BLaER1 (cell line): ENCODE measurements around the gene EIF4G3.

ENCODE experiments used
- H3K27ac ChIP-seq: shearing (Covaris generic); formaldehyde crosslinking; 2 replicates; pipeline ENCODE4 v1.8.1; 2022
- H3K27me3 ChIP-seq: shearing (Covaris generic); formaldehyde crosslinking; 2 replicates; pipeline ENCODE4 v1.8.1; 2022
- H3K36me3 ChIP-seq: shearing (Covaris generic); formaldehyde crosslinking; 2 replicates; pipeline ENCODE4 v1.8.1; 2022
- H3K4me1 ChIP-seq: shearing (Covaris generic); formaldehyde crosslinking; 2 replicates; pipeline ENCODE4 v1.8.1; 2022
- H3K4me2 ChIP-seq: shearing (Covaris generic); formaldehyde crosslinking; 2 replicates; pipeline ENCODE4 v1.8.1; 2022
- H3K4me3 ChIP-seq: shearing (Covaris generic); formaldehyde crosslinking; 2 replicates; pipeline ENCODE4 v1.8.1; 2022
- H3K9ac ChIP-seq: shearing (Covaris generic); formaldehyde crosslinking; 2 replicates; pipeline ENCODE4 v1.8.1; 2022
- H3K9me3 ChIP-seq: shearing (Covaris generic); formaldehyde crosslinking; 2 replicates; pipeline ENCODE4 v1.8.1; 2022
- H4K20me1 ChIP-seq: shearing (Covaris generic); formaldehyde crosslinking; 2 replicates; pipeline ENCODE4 v1.8.1; 2022
- Cebpa-rat ChIP-seq: shearing (Covaris generic); IDR thresholded peaks from 2 replicates; pipeline ENCODE4 v1.8.1; 2022

The EIF4G3 gene

DNA sequence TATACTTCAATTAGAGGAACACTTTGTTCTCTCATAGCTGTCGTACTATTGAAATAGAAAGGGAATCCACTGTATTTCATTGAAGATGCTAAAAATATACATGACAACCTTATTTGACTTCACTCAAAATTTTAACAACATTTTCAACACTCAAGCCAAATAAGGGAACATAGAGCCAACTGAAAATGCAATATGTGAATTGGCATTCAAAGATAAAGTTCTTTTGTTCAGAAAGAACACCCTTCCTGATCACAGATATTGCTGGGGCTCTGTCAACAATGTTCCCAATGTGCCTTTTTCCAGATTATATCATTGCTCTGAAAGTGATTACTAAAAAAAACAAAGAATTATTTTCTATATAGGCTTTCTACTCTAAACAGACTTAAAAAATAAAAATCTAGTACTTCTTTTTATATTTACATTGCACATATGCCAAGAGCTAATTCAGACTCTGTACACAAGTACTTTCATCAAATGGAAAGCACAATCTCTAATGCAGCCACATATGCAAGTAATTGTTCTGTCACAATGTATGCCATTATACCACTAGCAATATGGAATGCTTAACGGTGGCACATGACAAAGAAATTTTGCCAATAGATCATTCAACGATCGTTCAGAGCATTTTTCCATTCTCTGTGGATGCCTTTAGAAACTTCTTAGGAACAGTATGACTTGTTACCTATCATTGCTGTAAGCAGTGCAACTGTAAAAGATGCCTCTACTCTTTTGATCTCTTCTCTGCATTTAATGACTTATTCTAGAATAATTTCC is 171.0 kb downstream of the EIF4G3 start:
- peaks cover 12% of the 10 kb centered on the region for H3K36me3 ChIP-seq
- no peaks in the 10 kb centered on the region for H3K9me3 ChIP-seq
- H3K27me3 ChIP-seq, result no peaks in the 10 kb centered on the region
- peaks cover 37% of the 10 kb centered on the region; the same call in 1 of the 2 replicates for H4K20me1 ChIP-seq
- H3K4me1 ChIP-seq, result no peaks in the 10 kb centered on the region
- TF ChIP-seq Cebpa-rat, result no peak
- no peak overlapping the region for H3K4me2 ChIP-seq
- no peak overlapping the region for H3K27ac ChIP-seq
- H3K4me3 ChIP-seq, result no peak overlapping the region
- H3K9ac ChIP-seq, result no peak overlapping the region

GRCh38 chr1:21003281-21004045 is 173.2 kb downstream of the EIF4G3 start:
- no peak overlapping the region for H3K9ac ChIP-seq
- no peaks in the 10 kb centered on the region for H3K9me3 ChIP-seq
- peaks cover 12% of the 10 kb centered on the region for H3K36me3 ChIP-seq
- no peaks in the 10 kb centered on the region for H3K4me1 ChIP-seq
- H3K4me2 ChIP-seq, result no peak overlapping the region
- H4K20me1 ChIP-seq, result peaks cover 18% of the 10 kb centered on the region; the same call in 1 of the 2 replicates
- no peak overlapping the region for H3K4me3 ChIP-seq
- no peaks in the 10 kb centered on the region for H3K27me3 ChIP-seq
- no peak overlapping the region for H3K27ac ChIP-seq
- TF ChIP-seq Cebpa-rat, result no peak

GRCh38 chr1:21001042-21001441 is 175.7 kb downstream of the EIF4G3 start:
- Histone ChIP-seq H3K4me1 (no peaks in the 10 kb centered on the region), H3K36me3 (peaks cover 12% of the 10 kb centered on the region), H3K9me3 (no peaks in the 10 kb centered on the region), H3K9ac (no peak overlapping the region), H3K27ac (no peak overlapping the region), H4K20me1 (peaks cover 11% of the 10 kb centered on the region; the same call in 1 of the 2 replicates), H3K4me3 (no peak overlapping the region), H3K27me3 (no peaks in the 10 kb centered on the region), H3K4me2 (no peak overlapping the region)
- no peak for TF ChIP-seq Cebpa-rat

GRCh38 chr1:21000245-21000594 is 176.5 kb downstream of the EIF4G3 start:
- Histone ChIP-seq H3K4me3 (no peak overlapping the region), H3K36me3 (peaks cover 12% of the 10 kb centered on the region), H3K4me1 (no peaks in the 10 kb centered on the region), H3K9me3 (no peaks in the 10 kb centered on the region), H3K27ac (no peak overlapping the region), H3K4me2 (no peak overlapping the region), H4K20me1 (peaks cover 11% of the 10 kb centered on the region; the same call in 1 of the 2 replicates), H3K27me3 (no peaks in the 10 kb centered on the region), H3K9ac (no peak overlapping the region)
- TF ChIP-seq Cebpa-rat, result no peak

- H3K4me3 ChIP-seq, result no peak overlapping the region
- TF ChIP-seq Cebpa-rat, result no peak
Observed at GRCh38 chr1:20999525-21000244, 177.0 kb downstream of the EIF4G3 start.

GRCh38 chr1:20998826-20999225 is 177.9 kb downstream of the EIF4G3 start:
- no peaks in the 10 kb centered on the region for H3K9me3 ChIP-seq
- peaks cover 11% of the 10 kb centered on the region for H4K20me1 ChIP-seq
- H3K4me2 ChIP-seq, result no peak overlapping the region
- no peaks in the 10 kb centered on the region for H3K27me3 ChIP-seq
- H3K4me1 ChIP-seq, result no peaks in the 10 kb centered on the region
- H3K4me3 ChIP-seq, result no peak overlapping the region
- no peak for TF ChIP-seq Cebpa-rat
- H3K27ac ChIP-seq, result no peak overlapping the region
- peaks cover 12% of the 10 kb centered on the region for H3K36me3 ChIP-seq
- no peak overlapping the region for H3K9ac ChIP-seq

More at GRCh38 chr1:20999525-21000244, 177.0 kb downstream of the EIF4G3 start:
- H3K27me3 ChIP-seq, result no peaks in the 10 kb centered on the region
- peaks cover 12% of the 10 kb centered on the region for H3K36me3 ChIP-seq
- H3K9ac ChIP-seq, result no peak overlapping the region
- no peaks in the 10 kb centered on the region for H3K4me1 ChIP-seq
- peaks cover 11% of the 10 kb centered on the region for H4K20me1 ChIP-seq
- H3K27ac ChIP-seq, result no peak overlapping the region
- no peak overlapping the region for H3K4me2 ChIP-seq
- H3K9me3 ChIP-seq, result no peaks in the 10 kb centered on the region

DNA sequence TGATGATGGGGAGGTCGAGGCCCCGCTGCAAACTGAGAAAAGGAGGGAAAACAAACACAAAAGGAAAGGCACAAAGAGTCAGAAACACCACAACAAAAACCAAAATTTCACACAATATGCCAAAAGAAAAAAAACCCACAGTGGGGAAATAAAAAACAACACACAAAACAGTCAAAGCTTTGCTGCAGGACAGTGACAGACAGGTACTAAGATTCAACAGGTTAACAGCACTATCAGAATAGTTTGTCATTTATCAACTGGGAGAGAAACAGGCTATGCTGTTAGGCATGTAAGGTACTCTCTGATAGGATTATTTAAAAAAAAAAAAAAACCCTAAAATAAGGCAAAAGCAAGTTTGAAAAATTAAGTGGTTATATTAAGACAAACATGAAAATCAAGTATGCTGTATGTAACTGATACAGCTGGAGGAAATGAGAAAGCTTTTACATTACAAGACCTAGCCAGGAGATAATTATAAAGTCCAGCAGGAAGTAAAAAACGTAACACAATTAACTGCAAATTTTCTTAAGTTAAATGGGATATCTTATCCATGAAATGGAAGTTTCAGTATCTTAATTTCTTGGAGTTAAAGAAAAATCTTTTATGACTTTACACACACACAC is 179.0 kb downstream of the EIF4G3 start:
- Histone ChIP-seq H3K4me2 (no peak overlapping the region), H3K4me1 (0 out of 2 replicates have a peak, but pooled peaks cover 4% of the 10 kb centered on the region), H4K20me1 (peaks cover 2% of the 10 kb centered on the region), H3K36me3 (peaks cover 12% of the 10 kb centered on the region), H3K9me3 (no peaks in the 10 kb centered on the region), H3K9ac (no peak overlapping the region), H3K27ac (no peak overlapping the region), H3K4me3 (no peak overlapping the region), H3K27me3 (no peaks in the 10 kb centered on the region)
- TF ChIP-seq Cebpa-rat, result no peak

GRCh38 chr1:20996554-20996953 is 180.1 kb downstream of the EIF4G3 start:
- H3K4me2 ChIP-seq, result no peak overlapping the region
- H3K9me3 ChIP-seq, result no peaks in the 10 kb centered on the region
- H3K9ac ChIP-seq, result no peak overlapping the region
- no peaks in the 10 kb centered on the region for H3K27me3 ChIP-seq
- H3K36me3 ChIP-seq, result peaks cover 7% of the 10 kb centered on the region
- no peak for TF ChIP-seq Cebpa-rat
- no peak overlapping the region for H3K27ac ChIP-seq
- H4K20me1 ChIP-seq, result peaks cover 7% of the 10 kb centered on the region
- H3K4me3 ChIP-seq, result no peak overlapping the region
- 0 out of 2 replicates have a peak, but pooled peaks cover 8% of the 10 kb centered on the region for H3K4me1 ChIP-seq
